ENCODE data around the gene ARRDC3.

The ARRDC3 gene

DNA sequence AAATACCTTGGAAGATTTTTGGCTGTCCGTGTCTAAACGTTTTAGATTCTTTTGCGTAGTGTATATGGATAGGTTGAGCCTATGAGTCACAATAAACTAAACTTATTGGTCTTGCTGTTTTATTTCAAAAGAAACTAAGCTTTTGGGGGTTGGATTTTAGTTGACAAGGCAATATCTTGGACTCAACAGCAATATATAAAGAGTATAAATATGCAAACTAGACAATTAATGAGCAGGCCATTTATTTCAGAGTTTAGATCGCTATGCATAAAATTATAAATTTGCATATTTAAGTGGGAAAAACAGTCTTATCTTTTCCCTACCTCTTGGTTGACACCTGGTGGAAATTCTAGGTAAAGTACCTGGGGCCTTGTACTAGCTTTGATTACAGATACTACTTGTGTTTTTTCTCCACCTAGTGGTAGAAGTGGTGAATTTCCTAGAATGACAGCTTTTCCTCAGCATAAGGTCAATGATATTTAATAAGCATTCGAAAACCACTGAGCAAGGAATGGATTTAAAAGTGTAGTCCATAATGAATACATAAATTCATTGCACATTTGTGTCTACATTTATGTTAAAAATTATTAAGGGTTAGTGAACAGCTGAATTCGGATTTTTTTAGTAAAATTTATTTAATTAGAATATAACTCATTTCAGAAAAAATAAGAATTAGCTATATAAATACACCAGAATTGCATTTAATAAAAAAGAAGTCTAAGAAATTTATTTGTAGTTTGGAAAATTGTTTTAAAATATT is 1.7 kb upstream of the ARRDC3 start:
- DNase-seq = no peak

DNA sequence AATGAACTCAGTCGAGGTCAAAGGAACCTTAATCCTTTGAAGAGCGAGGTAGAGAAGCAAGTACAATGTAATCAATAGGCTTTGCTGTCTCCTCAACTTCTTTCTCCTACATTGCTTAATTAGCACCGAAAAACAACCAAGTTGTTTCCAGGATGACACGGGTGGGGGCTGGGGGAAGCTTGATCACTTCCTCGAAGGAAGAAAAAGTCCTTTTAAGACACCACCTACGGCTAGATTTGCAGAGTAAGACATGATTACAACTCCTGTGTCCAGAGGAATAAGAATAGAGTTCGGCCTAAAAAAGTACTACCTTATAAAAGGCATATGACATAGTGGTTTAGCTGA is 811 bp upstream of the ARRDC3 start:
- no peak for DNase-seq

DNA sequence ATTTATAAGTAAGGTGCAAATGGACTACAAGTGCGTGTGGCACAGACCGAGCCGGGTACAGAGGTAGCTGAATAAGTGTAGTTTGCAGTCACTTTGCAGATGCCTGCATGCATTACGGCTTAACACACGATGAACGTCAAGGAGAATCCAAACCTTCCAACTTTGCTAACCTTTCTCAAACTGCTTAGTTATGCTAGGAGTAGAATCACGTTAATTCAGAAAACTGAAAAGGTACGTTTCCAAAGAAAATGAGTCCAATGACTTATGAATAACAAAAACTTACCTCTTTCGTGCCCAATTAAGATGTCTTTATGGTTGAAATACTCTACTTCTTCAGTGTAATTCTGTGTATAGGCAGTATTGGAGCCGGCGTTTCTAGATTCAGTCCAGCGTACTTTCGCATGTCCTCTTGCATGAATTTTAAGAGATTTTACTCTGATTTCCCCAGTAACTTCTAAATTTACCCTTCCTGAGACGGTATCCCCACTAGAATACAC is 539 bp downstream of the ARRDC3 start:
- peak; percentile 18 for DNase-seq

DNA sequence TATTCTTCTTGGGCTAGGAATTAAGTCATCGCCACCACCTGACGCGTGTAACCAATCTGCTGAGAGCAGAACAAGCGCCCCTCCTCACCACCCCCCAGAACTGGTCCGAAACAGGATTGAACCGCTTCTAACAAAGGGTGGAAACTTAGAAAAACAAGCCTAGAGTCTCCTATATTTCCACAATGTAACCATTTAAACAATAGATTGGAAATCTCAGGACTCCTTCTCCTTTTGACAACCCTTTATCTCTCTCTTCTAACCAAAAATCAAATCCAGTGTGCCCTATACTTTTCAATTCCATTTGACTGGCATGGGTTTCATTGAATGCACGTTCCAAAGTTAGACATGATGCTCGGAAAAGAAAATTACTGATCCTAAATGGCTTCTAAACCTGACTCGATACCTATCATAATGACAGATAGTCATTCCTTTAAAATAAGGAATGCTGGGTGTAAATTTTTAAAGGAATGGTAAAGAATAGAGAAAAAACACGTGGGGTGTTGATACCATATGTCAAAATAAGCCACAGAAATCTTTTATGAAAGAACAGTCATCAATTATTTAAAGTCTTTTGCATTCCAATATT is 1.2 kb downstream of the ARRDC3 start:
- peak; percentile 75 for DNase-seq

DNA sequence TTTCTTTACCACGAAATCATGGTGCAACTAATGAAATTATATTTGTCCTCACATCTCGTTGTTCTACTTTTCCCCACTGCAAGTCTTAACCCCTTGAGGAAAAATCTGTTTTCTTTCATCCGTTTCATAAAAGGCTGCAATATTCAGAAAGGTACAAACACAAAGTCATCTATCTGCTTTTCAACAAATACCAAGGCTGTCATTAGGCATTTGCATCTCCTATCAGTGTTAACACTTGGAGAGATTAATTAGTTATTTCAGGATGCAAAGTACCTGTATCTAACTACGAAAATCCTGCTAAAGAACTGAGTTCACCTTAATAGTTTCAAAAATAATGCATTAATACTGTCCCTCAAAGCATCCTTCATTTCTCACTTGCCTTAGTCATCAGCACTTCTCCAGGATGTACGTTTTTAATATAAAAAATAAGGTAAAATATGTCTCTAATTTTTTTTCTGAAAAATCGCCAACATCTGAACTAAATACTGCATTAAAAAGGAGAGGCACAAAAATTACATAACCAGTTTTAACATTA is 1.8 kb downstream of the ARRDC3 start:
- no peak for DNase-seq

DNA sequence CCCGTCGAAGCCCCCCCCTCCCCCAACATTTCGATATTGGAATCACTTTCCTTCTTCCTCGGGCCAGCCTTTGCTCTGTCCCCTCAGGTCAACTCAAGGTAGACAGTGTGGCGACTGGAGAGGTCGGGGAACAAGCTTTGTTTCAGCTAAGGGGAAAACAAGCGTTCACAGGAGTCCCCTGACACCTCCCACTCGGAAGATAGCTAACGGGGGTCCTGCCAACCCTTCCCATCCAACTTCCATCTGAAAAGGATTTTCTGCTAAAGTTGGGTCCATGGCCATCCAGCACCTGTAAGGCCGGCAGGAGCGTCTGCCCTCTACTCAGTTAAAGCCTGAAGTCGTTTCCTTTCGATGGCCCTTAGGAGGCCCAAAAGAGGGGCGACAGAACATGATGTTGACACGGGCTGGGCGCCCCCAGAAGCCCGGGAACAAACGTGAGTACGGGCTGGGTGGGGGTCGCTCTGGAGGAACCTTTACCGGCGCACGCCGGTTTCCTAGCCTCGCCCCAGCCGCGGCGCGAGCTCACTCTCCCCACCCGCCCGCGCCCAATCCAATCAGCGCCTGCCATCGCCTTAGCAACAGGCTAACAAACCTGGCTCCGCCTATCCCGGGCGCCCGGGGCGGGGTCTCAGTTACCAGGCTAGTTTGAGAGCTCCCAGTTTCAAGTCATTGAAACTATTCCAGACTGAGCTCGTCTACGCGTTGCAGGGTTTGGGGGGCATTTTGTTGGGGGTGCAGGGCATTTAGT is 2.5 kb downstream of the ARRDC3 start:
- DNase-seq = peak; percentile 98

DNA sequence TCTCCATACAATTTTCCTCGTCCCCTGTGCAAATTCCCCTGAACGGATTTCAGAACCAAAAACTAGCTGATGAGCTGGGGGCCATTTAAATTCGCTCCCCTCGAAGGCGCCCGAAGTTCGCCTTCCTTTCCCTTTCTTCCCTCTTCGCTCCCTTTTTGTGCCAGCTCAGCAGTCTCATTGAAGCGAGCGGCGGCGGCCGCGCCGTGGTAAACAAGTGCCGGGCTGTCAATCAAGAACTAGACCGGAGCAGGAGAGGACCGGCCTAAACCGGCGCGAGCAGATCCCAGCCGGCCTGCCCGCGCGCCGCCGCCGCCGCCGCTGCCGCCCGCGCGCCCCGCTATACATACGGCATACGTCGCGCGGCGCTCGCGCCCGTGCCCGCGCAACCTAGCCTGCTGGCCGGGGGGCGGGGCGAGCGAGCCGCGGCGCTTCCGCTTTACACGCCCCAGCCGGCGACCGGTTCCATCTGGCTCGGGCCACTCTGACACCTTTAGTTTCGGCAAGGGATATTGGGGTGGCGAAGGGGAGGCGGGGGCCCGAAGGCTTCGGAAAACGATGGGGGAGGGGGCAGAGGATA is 3.1 kb downstream of the ARRDC3 start:
- DNase-seq = peak; percentile 99

DNA sequence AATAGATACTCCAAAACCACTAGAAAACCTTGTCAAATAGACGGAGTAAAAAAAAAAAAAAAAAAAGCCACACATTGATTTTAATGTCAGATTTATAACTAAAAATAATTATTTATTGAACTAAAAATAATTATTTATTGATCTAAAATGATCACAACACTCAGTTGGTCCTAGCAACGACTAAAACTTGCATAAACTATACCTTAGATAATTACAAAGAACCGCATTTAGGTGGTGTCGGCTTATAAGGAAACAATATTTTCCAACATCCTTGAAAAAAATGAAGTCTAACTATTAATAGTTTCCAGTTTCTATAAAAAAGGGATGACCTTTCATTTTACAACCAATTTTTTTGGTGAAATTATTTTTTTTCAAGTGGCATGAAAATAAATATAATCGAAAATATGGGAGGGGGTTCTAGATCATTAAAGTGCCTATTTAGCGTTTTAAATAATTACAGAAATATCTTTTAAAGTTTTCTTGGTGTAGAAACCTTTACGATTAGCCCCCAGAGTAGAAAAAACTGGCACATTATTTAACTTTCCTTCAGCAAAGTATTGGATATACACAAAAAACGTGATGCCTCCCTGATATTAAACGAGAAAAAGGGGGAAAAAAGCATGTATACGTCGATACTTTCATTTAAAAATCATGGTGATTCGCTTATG is 3.7 kb downstream of the ARRDC3 start:
- no peak for DNase-seq

DNA sequence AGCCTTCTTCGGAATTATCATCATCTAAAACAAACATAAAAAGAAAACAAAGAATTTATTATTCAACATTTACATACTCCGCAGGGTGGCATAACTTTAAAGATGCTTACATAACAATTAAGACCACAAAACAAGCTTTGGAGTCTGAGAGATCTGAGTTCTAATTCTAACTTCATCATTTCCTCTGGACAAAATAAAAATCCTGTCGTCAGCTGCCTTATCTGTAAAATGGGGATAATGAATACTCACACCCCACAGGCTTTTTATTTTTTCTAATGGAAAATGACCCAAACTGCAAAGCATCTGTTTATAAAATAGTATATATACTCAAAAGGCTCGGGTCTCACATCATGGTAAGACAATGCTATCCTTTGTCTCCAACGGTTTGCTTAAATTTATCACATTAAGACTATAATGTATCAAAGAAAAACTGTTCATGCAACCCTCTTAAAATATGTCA is 4.3 kb downstream of the ARRDC3 start:
- DNase-seq = no peak

DNA sequence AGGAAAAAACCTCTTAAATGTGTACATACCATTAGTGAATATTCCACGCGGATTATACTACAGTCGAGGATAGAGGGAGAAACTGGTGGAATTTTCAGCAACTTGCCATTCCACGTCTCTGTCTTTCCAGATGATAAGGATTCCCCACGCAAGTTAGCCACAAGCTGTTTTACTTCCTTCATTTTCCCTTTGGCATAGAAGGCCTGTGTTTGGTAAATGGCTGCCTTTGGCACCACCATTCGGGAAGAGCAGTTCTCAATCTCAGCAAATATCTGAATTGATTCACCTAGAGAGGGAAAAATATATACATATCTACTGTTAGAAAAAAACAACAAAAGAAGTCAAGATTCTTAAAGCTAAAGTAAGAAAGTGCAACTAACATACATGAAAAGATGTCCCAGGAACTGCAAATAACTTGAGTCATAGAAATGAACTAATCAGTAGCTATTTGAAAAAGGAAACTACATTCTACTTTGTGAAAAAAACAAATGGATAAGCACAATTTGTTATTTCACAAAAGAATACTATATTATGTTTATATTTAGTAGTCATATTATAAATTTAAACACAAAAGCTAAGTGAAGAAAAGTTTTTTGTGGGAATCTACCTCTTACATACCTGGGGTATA is 8.1 kb downstream of the ARRDC3 start:
- DNase-seq = no peak

DNA sequence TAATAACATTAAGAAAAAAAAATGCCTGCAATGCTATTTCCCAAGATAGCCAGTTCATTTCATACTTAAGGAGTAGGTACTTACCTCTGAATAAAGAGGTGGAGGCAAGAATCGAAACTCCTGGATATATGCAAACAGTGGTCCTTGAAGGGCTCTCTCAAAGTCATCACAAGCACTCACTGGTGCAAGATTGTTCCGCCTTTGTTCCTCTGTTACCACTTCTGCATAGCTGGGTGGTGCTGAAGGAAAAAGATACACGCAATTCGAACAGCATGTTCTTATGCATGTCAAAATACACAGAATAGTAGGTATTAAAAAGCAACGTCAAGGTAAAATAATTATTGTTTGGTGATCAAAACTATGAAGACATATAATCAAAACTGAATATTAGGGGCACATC is 9.5 kb downstream of the ARRDC3 start:
- DNase-seq = no peak

DNA sequence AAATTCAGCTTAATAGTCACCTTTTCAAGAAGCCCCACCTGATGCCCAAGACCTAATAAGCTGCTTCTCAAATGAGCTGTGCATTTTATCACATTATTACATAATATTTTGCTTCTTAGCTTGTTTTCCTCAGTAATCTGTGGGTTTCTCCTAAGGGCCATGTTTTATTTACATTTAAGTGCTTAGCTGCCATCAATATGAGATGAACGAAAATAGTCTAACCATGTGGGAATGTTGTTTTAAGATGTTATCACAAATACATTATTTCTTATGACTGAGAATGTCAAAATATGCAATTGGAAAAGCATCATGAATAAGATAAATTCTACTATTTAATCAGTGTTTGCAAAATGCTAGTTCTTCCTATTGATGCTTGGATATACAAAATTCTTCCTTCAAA is 10.1 kb downstream of the ARRDC3 start:
- DNase-seq = no peak

DNA sequence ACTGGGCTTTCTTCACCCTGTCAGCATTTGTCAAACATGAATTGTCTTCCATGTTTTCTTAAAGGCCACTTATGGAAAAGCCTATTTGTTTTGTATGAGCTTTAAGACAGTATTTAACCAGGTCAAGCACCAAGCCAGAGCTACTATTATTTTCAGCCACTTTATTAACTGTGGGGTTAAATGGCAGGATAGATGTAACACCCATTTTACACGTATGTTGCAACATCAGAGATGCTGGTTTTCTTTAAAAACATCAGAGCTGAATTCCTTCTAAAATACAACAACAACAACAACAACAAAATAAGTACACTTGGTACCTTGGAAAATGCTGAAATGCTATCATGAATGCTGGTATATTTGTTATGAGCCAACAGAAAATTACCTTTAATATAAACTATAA is 13.6 kb downstream of the ARRDC3 start:
- no peak for DNase-seq

DNA sequence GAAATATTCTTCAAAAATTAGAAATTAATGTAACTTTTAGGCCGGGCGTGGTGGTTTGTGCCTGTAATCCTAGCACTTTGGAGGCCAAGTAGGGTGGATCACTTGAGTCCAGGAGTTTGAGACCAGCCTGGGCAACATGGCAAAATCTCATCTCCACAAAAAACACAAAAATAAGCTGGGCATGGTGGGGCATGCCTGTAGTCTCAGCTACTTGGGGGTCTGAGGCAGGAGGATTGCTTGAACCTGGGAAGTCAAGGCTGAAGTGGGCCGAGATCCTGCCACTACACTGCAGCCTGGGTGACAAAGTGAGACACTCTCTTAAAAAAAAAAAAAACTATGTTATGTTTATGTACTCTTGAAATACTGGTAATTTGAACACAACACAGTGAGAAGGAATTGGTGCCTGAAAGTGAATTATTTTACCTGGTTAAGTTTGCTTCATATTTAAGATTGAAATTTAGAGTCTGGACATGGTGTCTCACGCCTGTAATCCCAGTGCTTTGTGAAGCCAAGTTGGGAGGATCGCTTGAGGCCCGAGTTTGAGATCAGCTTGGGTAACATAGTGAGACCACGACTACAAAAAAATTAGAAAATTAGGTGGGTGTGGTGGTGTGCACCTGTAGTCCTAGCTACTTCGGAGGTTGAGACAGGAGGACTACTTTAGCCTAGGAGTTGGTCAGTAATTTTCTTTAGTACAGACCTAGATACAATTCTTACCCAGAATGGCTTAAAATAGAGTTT is 15.0 kb downstream of the ARRDC3 start:
- DNase-seq = no peak

DNA sequence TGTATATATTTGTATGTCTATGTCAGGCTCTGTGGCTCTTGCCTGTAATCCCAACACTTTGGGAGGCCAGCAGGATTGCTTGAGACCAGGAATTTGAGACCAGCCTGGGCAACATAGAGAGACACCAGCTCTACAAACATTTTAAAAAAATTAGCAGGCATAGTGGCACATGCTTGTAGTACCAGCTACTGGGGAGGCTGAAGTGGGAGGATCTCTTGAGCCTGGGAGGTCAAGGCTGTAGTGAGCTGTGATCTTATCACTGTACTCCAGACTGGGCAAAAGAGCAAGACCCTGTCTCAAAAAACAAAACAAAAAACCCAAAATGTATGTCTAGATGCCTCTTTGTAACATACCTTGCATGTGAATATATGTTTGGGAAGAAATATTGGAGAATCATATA is 15.8 kb downstream of the ARRDC3 start:
- no peak for DNase-seq

DNA sequence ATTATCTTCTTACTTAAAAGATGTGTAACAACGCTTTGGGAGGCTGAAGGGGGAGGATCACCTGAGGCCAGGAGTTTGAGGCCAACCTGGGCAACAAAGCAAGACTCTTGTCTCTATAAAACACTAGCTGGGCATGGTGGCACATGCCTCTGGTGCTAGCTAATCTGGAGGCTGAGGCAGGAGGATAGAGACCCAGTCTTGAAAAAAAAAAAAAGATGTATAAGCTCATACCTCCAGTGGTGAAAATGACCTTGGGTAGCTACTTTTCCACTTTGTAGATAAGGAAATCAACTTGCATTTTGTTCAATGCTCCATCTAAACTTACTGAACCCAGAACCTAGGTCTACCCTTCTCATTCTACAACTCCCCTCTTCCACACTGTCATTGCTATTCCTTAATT is 16.6 kb downstream of the ARRDC3 start:
- DNase-seq = no peak

DNA sequence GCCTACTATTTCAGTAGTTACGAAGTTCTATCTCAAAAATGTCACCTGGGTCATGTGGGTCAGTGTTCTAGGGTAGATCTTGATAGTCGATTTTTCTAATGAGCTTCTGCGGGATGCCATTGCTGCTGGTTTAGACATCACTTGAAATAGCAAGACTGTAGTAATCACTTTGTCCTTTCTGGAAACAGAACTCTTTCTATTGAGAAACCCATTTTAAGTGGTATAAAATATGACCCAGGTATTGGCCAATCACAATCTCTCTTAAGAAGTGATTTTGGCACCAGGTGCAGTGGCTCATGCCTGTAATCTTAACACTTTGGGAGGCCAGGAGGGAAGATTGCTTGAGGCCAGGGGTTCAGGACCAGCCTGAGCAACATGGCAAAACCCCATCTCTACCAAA is 17.6 kb downstream of the ARRDC3 start:
- DNase-seq = no peak

DNA sequence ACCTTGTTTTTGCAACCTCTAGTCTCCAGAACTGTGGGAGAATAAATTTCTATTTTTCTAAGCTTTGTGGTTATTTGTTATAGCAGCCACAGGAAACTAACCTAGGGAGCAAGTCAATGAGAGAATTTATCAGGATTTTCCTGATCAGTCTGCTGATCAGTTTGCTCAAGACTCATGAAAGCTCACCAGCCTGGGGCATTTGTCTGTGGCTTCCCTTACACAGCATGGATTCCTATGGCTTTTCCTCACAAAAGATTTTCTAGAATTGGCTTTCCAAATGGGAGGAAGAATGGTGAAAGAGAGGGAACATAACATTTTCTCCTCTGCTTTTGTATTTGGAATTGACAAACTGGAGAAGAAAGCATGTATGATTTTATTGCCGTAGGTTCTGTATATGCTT is 20.2 kb downstream of the ARRDC3 start:
- DNase-seq = no peak

DNA sequence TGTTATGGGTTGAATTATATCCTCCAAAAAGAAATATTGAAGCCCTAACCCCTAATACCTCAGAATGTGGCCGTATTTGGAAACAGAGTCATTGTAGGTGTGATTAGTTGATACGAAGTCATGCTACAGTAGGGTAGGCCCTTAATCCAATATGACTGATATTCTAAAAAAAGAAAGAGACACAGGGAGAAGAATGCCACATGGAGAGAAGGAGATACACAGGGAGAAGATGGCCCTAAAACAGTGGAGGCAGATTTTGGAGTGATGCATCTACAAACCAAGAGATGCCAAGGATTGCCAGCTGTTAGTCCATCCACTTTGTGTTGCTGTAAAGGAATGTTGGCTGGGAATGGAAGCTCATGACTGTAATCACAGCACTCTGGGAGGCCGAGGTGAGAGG is 21.3 kb downstream of the ARRDC3 start:
- no peak for DNase-seq

DNA sequence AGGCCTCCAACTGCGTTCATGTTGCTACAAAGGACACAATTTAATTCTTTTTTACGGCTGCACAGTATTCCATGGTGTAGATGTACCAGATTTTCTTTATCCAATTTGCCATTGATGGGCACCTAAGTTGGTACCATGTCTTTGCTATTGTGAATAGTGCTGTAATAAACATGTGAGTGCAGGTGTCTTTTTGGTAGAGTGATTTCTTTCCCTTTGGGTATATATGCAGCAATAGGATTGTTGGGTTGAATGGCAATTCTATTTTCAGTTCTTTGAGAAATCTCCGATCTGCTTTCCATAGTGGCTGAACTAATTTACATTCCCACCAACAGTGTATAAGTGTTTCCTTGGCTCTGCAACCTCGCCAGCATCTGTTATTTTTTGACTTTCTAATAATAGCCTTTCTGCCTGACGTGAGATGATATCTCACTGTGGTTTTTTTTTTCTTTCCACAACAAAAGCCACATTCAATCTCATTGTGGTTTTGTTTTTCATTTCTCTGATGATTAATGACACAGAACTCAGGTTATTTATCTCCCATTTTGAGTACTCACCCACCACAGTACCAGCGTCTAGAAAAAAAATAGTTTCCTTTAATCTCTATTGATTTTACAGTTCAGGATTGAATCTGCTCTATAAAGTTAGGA is 21.9 kb downstream of the ARRDC3 start:
- no peak for DNase-seq

DNA sequence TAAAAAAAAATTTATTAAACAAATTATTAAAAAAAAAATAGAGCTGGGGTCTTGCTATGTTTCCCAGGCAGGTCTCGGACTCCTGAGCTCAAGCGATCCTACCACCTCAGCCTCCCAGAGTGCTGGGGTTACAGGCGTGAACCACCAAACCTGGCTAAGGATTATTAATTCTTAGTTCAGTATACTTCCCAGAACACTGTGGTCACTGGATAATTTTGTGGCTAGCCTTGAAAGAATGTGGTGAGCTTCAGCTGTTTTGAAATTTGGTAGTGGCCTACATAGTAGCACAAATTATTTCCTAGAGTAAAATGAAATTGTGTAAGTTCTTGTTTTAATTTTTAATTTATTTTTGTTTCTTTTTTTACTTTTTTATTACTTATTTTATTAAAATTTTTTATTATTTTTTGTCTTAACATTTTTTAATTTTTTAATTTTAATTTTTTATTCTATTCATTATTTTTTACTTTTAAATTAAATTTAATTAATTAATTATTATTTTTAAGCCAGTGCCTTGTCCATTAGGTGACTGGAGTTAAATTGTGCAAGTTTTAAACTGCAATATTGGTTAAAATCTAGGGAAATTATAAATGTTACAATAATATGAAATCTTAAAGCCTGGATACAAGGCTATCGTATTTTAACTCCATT is 23.0 kb downstream of the ARRDC3 start:
- DNase-seq = no peak
